K562 (cell line): Measurements from ENCODE around the gene TAF12. TPM values are rescaled to one million over a fixed set of nuclear protein-coding genes. Genes with fewer than 3 reads are reported as not detected.

Experiments used
- ATAC-seq: fragments of 200-7000 bp; cut with Tn5 transposase; 3 replicates; pipeline ENCODE4 v1.9.1; 2020; ENCODE audit warnings: moderate library complexity
- BruUV-seq: library from RNA; stranded (reverse); fragments of 400-500 nt; replicated peaks from 2 replicates; lab custom pipeline; 2021; lab: Mats Ljungman, UMichigan
- CTCF ChIA-PET: fragments of 300-600 bp; formaldehyde crosslinking; extraction: SDS; loops from one replicate; lab custom pipeline; 2021; ENCODE audit warnings: low intra/inter-chr PET ratio; lab: Yijun Ruan, JAX
- POLR2A ChIA-PET: fragments of 300-600, 350-650 bp; sonication (Branson Sonifier 250); formaldehyde crosslinking; extraction: SDS; loops from one replicate; lab custom pipeline; 2021; ENCODE audit warnings: antibody characterized with exemption, inconsistent platforms; lab: Yijun Ruan, JAX
- DNase-seq, 4 experiments: peaks; one replicate each; pipeline versions ENCODE4 v3.0.0 to v3.0.0-alpha.2; 2011 to 2018; ENCODE audit warnings: low spot score in 3 of 4, mixed read lengths in 3 of 4; ENCODE audit errors: extremely low read depth in 1 of 4
- FAIRE-seq: peaks from 2 replicates; lab custom pipeline; 2011; peaks lifted over from hg19 to GRCh38; lab: Jason Lieb, UNC
- H2AFZ ChIP-seq: 2 replicates; pipeline ENCODE4 v1.6.0; 2011; ENCODE audit warnings: low read depth, low read length, control low read depth, inconsistent platforms
- H3K27ac ChIP-seq: fragments of 200-600 bp; 3 replicates; pipeline ENCODE4 v1.8.0; 2011; ENCODE audit warnings: low read depth, mild to moderate bottlenecking, control low read depth, inconsistent platforms, low read length, moderate library complexity, mixed read lengths; ENCODE audit errors: extremely low read depth
- H3K27me3 ChIP-seq, 2 experiments: fragments of 300-600 bp in 1 of 2; 2 replicates in 1 of 2; 3 replicates in 1 of 2; pipeline versions ENCODE4 v1.6.0 to v1.8.0; 2011; ENCODE audit warnings: inconsistent platforms in 2 of 2, low read length in 2 of 2, mild to moderate bottlenecking in 1 of 2, mixed read lengths in 1 of 2, moderate library complexity in 1 of 2; ENCODE audit not compliant: control insufficient read depth in 2 of 2, insufficient read depth in 2 of 2
- H3K36me3 ChIP-seq: fragments of 300-600 bp; 3 replicates; pipeline ENCODE4 v1.8.0; 2011; ENCODE audit warnings: mild to moderate bottlenecking, low read length, inconsistent platforms; ENCODE audit not compliant: control insufficient read depth, insufficient read depth
- H3K4me1 ChIP-seq, 2 experiments: fragments of 200-600 bp in 1 of 2; replicated peaks in 1 of 2; 2 replicates in 1 of 2; 3 replicates in 1 of 2; pipeline versions ENCODE4 v1.5.1 to v1.8.0; 2011; ENCODE audit warnings: inconsistent platforms in 2 of 2, low read length in 2 of 2, mild to moderate bottlenecking in 1 of 2, mixed read lengths in 1 of 2, moderate library complexity in 1 of 2; ENCODE audit not compliant: control insufficient read depth in 2 of 2, insufficient read depth in 2 of 2
- H3K4me2 ChIP-seq: 2 replicates; pipeline ENCODE4 v1.6.1; 2011; ENCODE audit warnings: low read length, control low read depth, inconsistent platforms, mixed read lengths; ENCODE audit not compliant: insufficient read depth
- H3K4me3 ChIP-seq: fragments of 200-600 bp; sonication (generic), shearing (Covaris generic); 2 replicates; pipeline ENCODE4 v1.5.1; 2016; ENCODE audit warnings: control low read depth, inconsistent platforms
- H3K79me2 ChIP-seq: fragments of 200-600 bp; 3 replicates; pipeline ENCODE4 v1.8.0; 2011; ENCODE audit warnings: low read length, inconsistent platforms; ENCODE audit not compliant: control insufficient read depth, insufficient read depth
- H3K9ac ChIP-seq, 2 experiments: 2 replicates each; pipeline versions ENCODE4 v1.6.0 to v1.6.1; 2011; ENCODE audit warnings: low read depth in 2 of 2, low read length in 2 of 2, control low read depth in 1 of 2, inconsistent platforms in 1 of 2, mild to moderate bottlenecking in 1 of 2, mixed read lengths in 1 of 2; ENCODE audit not compliant: insufficient read depth in 1 of 2
- H3K9me1 ChIP-seq: one replicate; pipeline ENCODE4 v1.6.0; 2011; ENCODE audit warnings: inconsistent platforms, mild to moderate bottlenecking, low read length, moderate library complexity; ENCODE audit not compliant: control insufficient read depth, insufficient read depth
- H3K9me3 ChIP-seq: replicated peaks from 2 replicates; pipeline ENCODE4 v1.5.1; 2011; ENCODE audit warnings: low read depth, low read length, inconsistent platforms; ENCODE audit not compliant: control insufficient read depth, insufficient read depth
- H4K20me1 ChIP-seq: replicated peaks from 2 replicates; pipeline ENCODE4 v1.6.1; 2011; ENCODE audit warnings: low read length, inconsistent platforms, mixed read lengths; ENCODE audit not compliant: control insufficient read depth, insufficient read depth
- BHLHE40 ChIP-seq: IDR thresholded peaks from 2 replicates; pipeline ENCODE4 v1.6.1; 2011; ENCODE audit warnings: low read length, improper control_type of control experiment
- DIDO1 ChIP-seq: fragments of 450-650 bp; IDR thresholded peaks from 2 replicates; pipeline ENCODE4 v1.6.1; 2016; ENCODE audit warnings: low read depth, missing biosample characterization, missing genetic modification characterization
- ERF ChIP-seq: fragments of 450-650 bp; formaldehyde crosslinking; IDR thresholded peaks from 2 replicates; pipeline ENCODE4 v1.4.0; 2020; ENCODE audit warnings: mild to moderate bottlenecking, mixed read lengths
- ETS2 ChIP-seq: IDR thresholded peaks from 2 replicates; pipeline ENCODE4 v1.6.1; 2016; ENCODE audit warnings: borderline replicate concordance, missing genetic modification characterization, mild to moderate bottlenecking, moderate library complexity, missing compliant biosample characterization; ENCODE audit not compliant: poor library complexity, severe bottlenecking
- GABPB2 ChIP-seq: fragments of 250-450 bp; sonication (Bioruptor Pico); conservative IDR thresholded peaks from 2 replicates; pipeline ENCODE4 v1.5.1; 2021; ENCODE audit warnings: mild to moderate bottlenecking
- HDAC3 ChIP-seq: fragments of 450-650 bp; IDR thresholded peaks from 2 replicates; pipeline ENCODE4 v1.6.1; 2018; ENCODE audit warnings: borderline replicate concordance, mild to moderate bottlenecking, moderate library complexity; ENCODE audit not compliant: partially characterized antibody
- MCM3 ChIP-seq: fragments of 450-650 bp; IDR thresholded peaks from 2 replicates; pipeline ENCODE4 v1.6.1; 2016
- MTF1 ChIP-seq: fragments of 250-450 bp; sonication (Bioruptor Pico); IDR thresholded peaks from 2 replicates; pipeline ENCODE4 v1.9.0; 2021; ENCODE audit warnings: moderate library complexity, mild to moderate bottlenecking, inconsistent platforms, borderline replicate concordance
- NRF1 ChIP-seq, 2 experiments: fragments of 450-650 bp; IDR thresholded peaks in 1 of 2; conservative IDR thresholded peaks in 1 of 2; 2 replicates each; pipeline ENCODE4 v1.6.1; 2014; ENCODE audit warnings: mild to moderate bottlenecking in 2 of 2
- RBBP5 ChIP-seq: fragments of 200-600 bp; sonication (generic); IDR thresholded peaks from 2 replicates; pipeline ENCODE4 v1.6.1; 2012; ENCODE audit warnings: borderline replicate concordance, mild to moderate bottlenecking, low read length, control low read depth, inconsistent platforms; ENCODE audit not compliant: insufficient read depth, poor library complexity, severe bottlenecking
- ZNF140 ChIP-seq: fragments of 250-450 bp; sonication (Bioruptor Pico); IDR thresholded peaks from 2 replicates; pipeline ENCODE4 v1.8.0; 2021; ENCODE audit warnings: moderate library complexity, mild to moderate bottlenecking, inconsistent platforms
- WGBS: fragments of 100-300 bp; shearing (Covaris generic); methylation state at CpG from one replicate; pipeline ENCODE4 v1.1.6; 2016; ENCODE audit warnings: low coverage, mixed read lengths; ENCODE audit not compliant: insufficient coverage; ENCODE audit errors: missing lambda C conversion rate; 5-methylcytosine and 5-hydroxymethylcytosine counted together
- in situ Hi-C: fragments of 300-500 bp; cut with MboI; formaldehyde crosslinking; loops from 4 replicates; pipeline ENCODE4 v1.15.0; 2018; ENCODE audit warnings: inconsistent platforms, mixed read lengths
- intact Hi-C: fragments of 100-400 bp; cut with micrococcal nuclease; formaldehyde crosslinking; loops from 2 replicates; pipeline ENCODE4 v1.14.2; 2022
- polyA plus RNA-seq, 8 experiments: library from polyadenylated mRNA; depleted of rRNA in 4 of 8; stranded (reverse) in 5 of 8; unstranded in 3 of 8; fragments of >200 nt; fragmentation: Nextera tagmentation in 2 of 8; fragmentation: Illumina TruSeq in 1 of 8; extraction: Ambion mirVana in 2 of 8; extraction: Trizol in 1 of 8; gene quantifications; 2 replicates each; pipeline versions ENCODE4 v1.2.1 to v1.2.3, GENCODE V29; 2011 to 2014; ENCODE audit warnings: inconsistent platforms in 1 of 8, missing spikeins in 1 of 8
- total RNA-seq, 7 experiments: library from RNA; depleted of rRNA in 6 of 7; stranded (reverse); fragments of >200 nt in 6 of 7; fragmentation: Illumina TruSeq in 2 of 7; extraction: Trizol in 2 of 7; gene quantifications; 2 replicates each; pipeline versions ENCODE4 v1.2.1 to v1.2.3, GENCODE V29; 2011 to 2021; ENCODE audit warnings: low replicate concordance in 1 of 7
- TF ChIP-seq, protein P1 (sequence below): sonication (generic); formaldehyde crosslinking; IDR thresholded peaks from 2 replicates; pipeline ENCODE4 v1.8.1; 2023; ENCODE audit warnings: mild to moderate bottlenecking, missing genetic modification reagents
- TF ChIP-seq, protein P2 (sequence below): sonication (generic); formaldehyde crosslinking; IDR thresholded peaks from 2 replicates; pipeline ENCODE4 v1.4.0; 2020; ENCODE audit warnings: mild to moderate bottlenecking, missing genetic modification reagents

TAF12 gene
- total and polyA plus RNA-seq, 9 of the 15 experiments (the other 6 are each of a cell fraction or from before 2014, with no cell fraction given) = 31.6 to 89.0 (median 50.5) TPM

DNA sequence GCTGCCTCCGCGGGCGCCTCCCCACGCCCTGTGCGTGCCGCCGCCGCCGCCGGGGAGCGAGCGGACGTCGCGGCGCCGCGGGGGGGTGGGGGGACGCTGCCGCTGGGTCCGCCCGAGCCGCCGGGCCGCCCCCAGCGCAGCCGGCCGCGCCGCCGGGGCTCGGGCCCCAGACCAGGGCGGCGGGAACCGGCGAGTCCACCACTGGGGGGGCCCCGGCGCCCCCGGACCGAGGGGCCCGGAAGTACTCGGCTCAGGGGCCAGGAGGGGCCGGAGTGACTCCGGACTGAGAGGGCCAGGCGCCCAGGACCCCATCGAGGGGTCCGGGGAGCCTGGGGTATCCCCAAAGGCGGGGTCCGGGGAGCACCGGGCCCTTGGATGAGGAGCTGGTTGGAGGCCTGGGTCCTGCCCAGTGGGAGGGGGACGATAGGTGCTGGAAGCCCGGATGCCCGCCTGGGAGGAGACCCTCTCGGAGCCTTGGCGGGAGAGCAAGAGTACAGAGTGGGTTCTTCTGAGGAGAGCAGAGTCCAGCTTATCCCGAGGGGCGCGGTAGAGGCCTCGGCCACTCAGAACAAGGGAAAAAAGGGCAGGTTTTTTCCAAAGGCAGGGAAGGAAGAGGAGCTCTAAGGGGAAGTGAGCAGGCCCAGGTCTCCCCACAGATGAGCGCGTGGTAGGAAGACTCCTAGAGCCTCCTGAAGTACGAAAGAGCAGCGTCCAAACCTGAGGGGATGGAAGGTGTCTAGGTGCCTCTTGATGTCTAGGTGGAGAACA, 26.3 kb upstream of the TAF12 start (continued):
- TF ChIP-seq, protein P1, sequence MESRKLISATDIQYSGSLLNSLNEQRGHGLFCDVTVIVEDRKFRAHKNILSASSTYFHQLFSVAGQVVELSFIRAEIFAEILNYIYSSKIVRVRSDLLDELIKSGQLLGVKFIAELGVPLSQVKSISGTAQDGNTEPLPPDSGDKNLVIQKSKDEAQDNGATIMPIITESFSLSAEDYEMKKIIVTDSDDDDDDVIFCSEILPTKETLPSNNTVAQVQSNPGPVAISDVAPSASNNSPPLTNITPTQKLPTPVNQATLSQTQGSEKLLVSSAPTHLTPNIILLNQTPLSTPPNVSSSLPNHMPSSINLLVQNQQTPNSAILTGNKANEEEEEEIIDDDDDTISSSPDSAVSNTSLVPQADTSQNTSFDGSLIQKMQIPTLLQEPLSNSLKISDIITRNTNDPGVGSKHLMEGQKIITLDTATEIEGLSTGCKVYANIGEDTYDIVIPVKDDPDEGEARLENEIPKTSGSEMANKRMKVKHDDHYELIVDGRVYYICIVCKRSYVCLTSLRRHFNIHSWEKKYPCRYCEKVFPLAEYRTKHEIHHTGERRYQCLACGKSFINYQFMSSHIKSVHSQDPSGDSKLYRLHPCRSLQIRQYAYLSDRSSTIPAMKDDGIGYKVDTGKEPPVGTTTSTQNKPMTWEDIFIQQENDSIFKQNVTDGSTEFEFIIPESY (CRISPR knock-in tag) = no peak
- no peak for TF ChIP-seq NRF1 (conservative IDR thresholded peaks at IDR 0.05 in 1 of 2, IDR thresholded peaks at IDR 0.05 in 1 of 2)
- no peak for TF ChIP-seq ETS2 (tag)

DNA sequence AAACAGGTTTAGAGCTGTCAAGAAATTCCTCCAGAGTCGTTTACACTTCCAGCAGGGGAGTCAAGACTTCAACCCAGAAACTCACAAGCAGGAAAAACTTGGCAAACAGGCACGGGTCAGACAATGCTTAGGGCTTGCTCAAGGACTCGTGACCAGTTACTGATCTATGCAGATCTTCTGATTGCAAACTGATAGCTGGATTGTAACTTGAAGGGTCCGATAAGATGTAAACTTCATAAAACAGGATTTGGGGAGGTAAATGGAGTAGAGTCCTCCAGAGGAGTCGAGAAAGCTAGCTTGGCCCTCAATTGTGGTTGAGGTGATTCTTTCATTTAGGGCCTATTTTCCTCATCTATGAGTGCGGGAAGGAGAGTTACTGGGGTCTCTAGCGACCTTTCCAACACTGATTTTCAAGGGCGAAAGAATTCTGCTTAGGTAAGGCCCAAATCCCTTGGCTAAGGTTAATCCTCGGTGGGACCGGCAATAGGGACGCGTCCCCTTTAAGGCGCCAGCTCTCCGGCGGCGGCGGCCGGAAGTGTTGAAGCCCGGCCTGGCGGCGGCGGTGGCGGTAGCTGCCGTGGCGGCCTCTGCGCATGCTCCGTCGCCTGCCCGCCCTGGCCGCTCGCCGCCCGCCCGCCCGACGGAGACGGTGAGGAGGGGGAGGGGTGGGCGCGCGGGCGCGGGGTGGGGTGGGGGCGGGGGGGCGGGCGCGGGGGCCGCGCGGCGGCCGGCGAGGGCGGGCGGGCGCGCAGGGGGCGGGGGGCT, 25.5 kb upstream of the TAF12 start, which contains the start of gene GMEB1:
Gene GMEB1 (plus strand): TSS at position 594 of the 765 bp plus-strand sequence. CDS start 14,829 bp downstream, outside the sequence.
- Histone ChIP-seq H3K4me3 (peak within 1 kb of the TSS; percentile 98), H4K20me1 (no peaks in the 10 kb centered on the region), H3K9me1 (no peaks in the 10 kb centered on the region), H3K9ac (peak within 1 kb of the TSS; percentile 95 to 100), H3K4me1 (peaks cover 3 to 28% of the 10 kb centered on the region in 2 experiments; a peak in 4 of 5 replicates), H3K9me3 (no peaks in the 10 kb centered on the region), H2AFZ (peak within 1 kb of the TSS; percentile 97), H3K27ac (peak within 1 kb of the TSS; percentile 95), H3K79me2 (peaks cover 34% of the 10 kb centered on the region), H3K4me2 (peak within 1 kb of the TSS; percentile 89), H3K36me3 (no peaks in the 10 kb centered on the region), H3K27me3 (no peaks in the 10 kb centered on the region)
- ATAC-seq (peak; percentile 91), FAIRE-seq (peak; percentile 80), DNase-seq (peak; percentile 95 to 100 (median 98))
- 2% methylated on average over 42 of the region's 57 CpGs for WGBS
- intact Hi-C loops (loop anchor here (2.0 kb wide), 1 partner anchor 20 kb away; the partner anchor contains the start of gene RNU11), in situ Hi-C loops (no loop called here)
- ChIA-PET CTCF (interaction anchor here (0.6 to 0.9 kb wide), 2 partner anchors 214 to 805 kb away, joined by 3 to 5 read pairs; no protein-coding TSS in a partner anchor), POLR2A (interaction anchor here (0.5 to 13.8 kb wide), 22 partner anchors 9 to 772 kb away, joined by 3 to 240 read pairs (median 4); partner anchors contain the start of genes RNU11, TAF12 and YTHDF2)
- TSS peak; percentile 87 for BruUV-seq
- TF ChIP-seq BHLHE40 (peak; percentile 17; the same call in 1 of the 2 replicates), DIDO1 (tag) (peak; percentile 52; the same call in 1 of the 2 replicates), RBBP5 (peak; percentile 35), GABPB2 (CRISPR knock-in tag) (no peak), ZNF140 (CRISPR knock-in tag) (no peak), MTF1 (CRISPR knock-in tag) (no peak), ERF (CRISPR knock-in tag) (0 out of 2 replicates have a peak, but pooled peaks have one; percentile 56), HDAC3 (no peak), MCM3 (no peak)
- TF ChIP-seq, protein P2, sequence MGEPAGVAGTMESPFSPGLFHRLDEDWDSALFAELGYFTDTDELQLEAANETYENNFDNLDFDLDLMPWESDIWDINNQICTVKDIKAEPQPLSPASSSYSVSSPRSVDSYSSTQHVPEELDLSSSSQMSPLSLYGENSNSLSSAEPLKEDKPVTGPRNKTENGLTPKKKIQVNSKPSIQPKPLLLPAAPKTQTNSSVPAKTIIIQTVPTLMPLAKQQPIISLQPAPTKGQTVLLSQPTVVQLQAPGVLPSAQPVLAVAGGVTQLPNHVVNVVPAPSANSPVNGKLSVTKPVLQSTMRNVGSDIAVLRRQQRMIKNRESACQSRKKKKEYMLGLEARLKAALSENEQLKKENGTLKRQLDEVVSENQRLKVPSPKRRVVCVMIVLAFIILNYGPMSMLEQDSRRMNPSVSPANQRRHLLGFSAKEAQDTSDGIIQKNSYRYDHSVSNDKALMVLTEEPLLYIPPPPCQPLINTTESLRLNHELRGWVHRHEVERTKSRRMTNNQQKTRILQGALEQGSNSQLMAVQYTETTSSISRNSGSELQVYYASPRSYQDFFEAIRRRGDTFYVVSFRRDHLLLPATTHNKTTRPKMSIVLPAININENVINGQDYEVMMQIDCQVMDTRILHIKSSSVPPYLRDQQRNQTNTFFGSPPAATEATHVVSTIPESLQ (CRISPR knock-in tag) = no peak
